OCI-LY7 (cell line): ENCODE results near the gene RHEX.

Source experiments
- EZH2phosphoT487 ChIP-seq: fragments of 200-600 bp; sonication (generic); IDR thresholded peaks from 2 replicates; pipeline ENCODE4 v1.6.1; 2018; ENCODE audit warnings: low read depth, borderline replicate concordance, mild to moderate bottlenecking, mixed run types, antibody characterized with exemption, low read length, moderate library complexity, mixed read lengths
- TF ChIP-seq, protein P1 (sequence below): fragments of 200-600 bp; sonication (generic); conservative IDR thresholded peaks from 2 replicates; pipeline ENCODE4 v1.5.1; 2014; ENCODE audit warnings: mild to moderate bottlenecking, antibody characterized with exemption, low read length, moderate library complexity, mixed read lengths

DNA sequence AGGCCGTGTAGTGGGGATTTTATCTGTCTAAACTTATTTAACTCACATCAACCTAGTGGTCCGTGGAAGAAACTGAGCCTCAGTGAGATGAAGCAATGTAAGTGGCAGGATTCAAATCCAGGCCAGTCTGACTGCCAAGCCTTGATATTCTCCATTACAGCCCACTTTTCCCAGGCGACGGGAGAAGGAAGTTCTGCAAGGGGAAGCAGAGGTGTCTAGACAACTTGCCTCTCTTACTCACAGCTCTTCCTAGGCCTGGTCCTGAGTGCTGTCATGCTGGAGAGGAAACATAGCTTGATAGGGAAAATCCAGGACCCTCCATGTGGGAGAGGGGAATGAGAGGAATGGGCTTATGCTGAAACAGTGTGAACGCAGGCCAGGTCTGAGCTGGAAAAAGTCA is 38.4 kb upstream of the RHEX start:
- TF ChIP-seq, protein P1, sequence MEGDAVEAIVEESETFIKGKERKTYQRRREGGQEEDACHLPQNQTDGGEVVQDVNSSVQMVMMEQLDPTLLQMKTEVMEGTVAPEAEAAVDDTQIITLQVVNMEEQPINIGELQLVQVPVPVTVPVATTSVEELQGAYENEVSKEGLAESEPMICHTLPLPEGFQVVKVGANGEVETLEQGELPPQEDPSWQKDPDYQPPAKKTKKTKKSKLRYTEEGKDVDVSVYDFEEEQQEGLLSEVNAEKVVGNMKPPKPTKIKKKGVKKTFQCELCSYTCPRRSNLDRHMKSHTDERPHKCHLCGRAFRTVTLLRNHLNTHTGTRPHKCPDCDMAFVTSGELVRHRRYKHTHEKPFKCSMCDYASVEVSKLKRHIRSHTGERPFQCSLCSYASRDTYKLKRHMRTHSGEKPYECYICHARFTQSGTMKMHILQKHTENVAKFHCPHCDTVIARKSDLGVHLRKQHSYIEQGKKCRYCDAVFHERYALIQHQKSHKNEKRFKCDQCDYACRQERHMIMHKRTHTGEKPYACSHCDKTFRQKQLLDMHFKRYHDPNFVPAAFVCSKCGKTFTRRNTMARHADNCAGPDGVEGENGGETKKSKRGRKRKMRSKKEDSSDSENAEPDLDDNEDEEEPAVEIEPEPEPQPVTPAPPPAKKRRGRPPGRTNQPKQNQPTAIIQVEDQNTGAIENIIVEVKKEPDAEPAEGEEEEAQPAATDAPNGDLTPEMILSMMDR = no peak
- TF ChIP-seq EZH2phosphoT487 = no peak
